A673 (cell line): ENCODE results near the gene PDE12.

ENCODE experiments used
- CTCF ChIP-seq: fragments of 300-800, 200-600 bp; sonication (generic); conservative IDR thresholded peaks from 2 replicates; pipeline ENCODE4 v1.5.1; 2017; ENCODE audit warnings: low read depth, mild to moderate bottlenecking, antibody characterized with exemption, low read length, moderate library complexity, mixed read lengths
- EZH2 ChIP-seq: fragments of 200-600 bp; sonication (generic); IDR thresholded peaks from 2 replicates; pipeline ENCODE4 v1.6.1; 2017; ENCODE audit warnings: borderline replicate concordance, low read depth, mild to moderate bottlenecking, mixed read lengths, antibody characterized with exemption, low read length; ENCODE audit not compliant: poor library complexity, severe bottlenecking

- TF ChIP-seq EZH2 (no peak), CTCF (no peak)
Measured at GRCh38 chr3:57544181-57545125, 11.6 kb upstream of the PDE12 start, which contains the start of gene DNAH12.
